Uterus (tissue), 2 donors: ENCODE data around the gene TOLLIP.

Experiments used
- POLR2A ChIP-seq, 2 donors: fragments of 450-650 bp; IDR thresholded peaks; one replicate each; pipeline ENCODE4 v1.6.1; 2016; ENCODE audit warnings: antibody characterized with exemption in 2 of 2, mild to moderate bottlenecking in 1 of 2, moderate library complexity in 1 of 2
- TF ChIP-seq, protein P1 (sequence below), 4 experiments: fragments of 200-600 bp in 2 of 4; fragments of 450-650 bp in 2 of 4; sonication (generic) in 2 of 4; IDR thresholded peaks; one replicate each; pipeline ENCODE4 v1.5.1; 2016 to 2019; ENCODE audit warnings: antibody characterized with exemption in 4 of 4, mild to moderate bottlenecking in 2 of 4, moderate library complexity in 1 of 4

DNA sequence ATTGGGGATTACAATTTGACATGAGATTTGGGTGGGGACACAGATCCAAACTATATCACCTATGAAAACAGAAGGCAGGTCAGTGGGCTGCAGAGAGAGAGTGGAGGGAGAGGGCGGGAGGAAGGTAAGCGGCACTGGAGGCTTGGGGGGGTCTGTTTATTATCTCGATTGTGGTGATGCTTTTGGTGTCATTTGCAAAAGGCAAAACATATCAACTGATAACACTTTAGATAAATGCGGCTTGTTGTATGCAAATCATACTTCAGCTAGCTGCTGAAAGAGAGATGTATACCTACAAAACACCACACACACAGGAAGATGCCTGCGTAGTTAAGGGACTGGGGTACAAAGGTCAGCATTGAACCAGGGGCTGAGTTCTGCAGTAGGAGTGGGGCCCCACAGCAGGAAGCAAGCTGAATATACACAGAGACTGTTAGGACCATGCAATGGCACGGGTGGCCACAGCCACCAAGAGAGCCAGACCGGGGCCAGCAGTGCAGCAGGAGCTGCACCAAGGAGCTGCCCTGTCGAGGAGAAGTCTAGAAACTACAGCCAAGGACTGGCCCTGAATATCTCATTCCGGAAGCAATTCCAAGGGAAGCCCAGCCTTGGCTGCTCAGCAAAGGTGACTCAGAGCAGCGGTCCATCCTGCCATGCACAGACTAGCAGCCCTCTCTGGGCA is 23.8 kb upstream of the TOLLIP start:
- TF ChIP-seq, protein P1, sequence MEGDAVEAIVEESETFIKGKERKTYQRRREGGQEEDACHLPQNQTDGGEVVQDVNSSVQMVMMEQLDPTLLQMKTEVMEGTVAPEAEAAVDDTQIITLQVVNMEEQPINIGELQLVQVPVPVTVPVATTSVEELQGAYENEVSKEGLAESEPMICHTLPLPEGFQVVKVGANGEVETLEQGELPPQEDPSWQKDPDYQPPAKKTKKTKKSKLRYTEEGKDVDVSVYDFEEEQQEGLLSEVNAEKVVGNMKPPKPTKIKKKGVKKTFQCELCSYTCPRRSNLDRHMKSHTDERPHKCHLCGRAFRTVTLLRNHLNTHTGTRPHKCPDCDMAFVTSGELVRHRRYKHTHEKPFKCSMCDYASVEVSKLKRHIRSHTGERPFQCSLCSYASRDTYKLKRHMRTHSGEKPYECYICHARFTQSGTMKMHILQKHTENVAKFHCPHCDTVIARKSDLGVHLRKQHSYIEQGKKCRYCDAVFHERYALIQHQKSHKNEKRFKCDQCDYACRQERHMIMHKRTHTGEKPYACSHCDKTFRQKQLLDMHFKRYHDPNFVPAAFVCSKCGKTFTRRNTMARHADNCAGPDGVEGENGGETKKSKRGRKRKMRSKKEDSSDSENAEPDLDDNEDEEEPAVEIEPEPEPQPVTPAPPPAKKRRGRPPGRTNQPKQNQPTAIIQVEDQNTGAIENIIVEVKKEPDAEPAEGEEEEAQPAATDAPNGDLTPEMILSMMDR (IDR thresholded peaks at IDR 0.05), result no peak
- TF ChIP-seq POLR2A (IDR thresholded peaks at IDR 0.05), result no peak
